ENCODE results near the gene TGFBI.

Gene TGFBI

GRCh38 chr5:136025900-136026299 is 2.9 kb upstream of the TGFBI start:
- in situ Hi-C loops (cut with MboI; ENCODE audit: low sequenced_read_pairs) = no loop called here

GRCh38 chr5:136026636-136027035 is 2.2 kb upstream of the TGFBI start:
- in situ Hi-C loops (cut with MboI; ENCODE audit: low sequenced_read_pairs) = no loop called here

GRCh38 chr5:136027311-136027710 is 1.5 kb upstream of the TGFBI start:
- in situ Hi-C loops (cut with MboI; ENCODE audit: low sequenced_read_pairs) = no loop called here

- in situ Hi-C loops (cut with MboI; ENCODE audit: low sequenced_read_pairs) = no loop called here
These were observed 698 bp upstream of the TGFBI start for GRCh38 chr5:136028090-136028489.

- in situ Hi-C loops (cut with MboI; ENCODE audit: low sequenced_read_pairs) = no loop called here
These were observed 1.5 kb downstream of the TGFBI start for GRCh38 chr5:136030252-136030651.

- in situ Hi-C loops (cut with MboI; ENCODE audit: low sequenced_read_pairs) = no loop called here
These were observed 2.3 kb downstream of the TGFBI start for GRCh38 chr5:136030956-136031611.

- in situ Hi-C loops (cut with MboI; ENCODE audit: low sequenced_read_pairs) = no loop called here
These were observed 2.9 kb downstream of the TGFBI start for GRCh38 chr5:136031711-136032110.

- in situ Hi-C loops (cut with MboI; ENCODE audit: low sequenced_read_pairs) = no loop called here
These were observed 3.8 kb downstream of the TGFBI start for GRCh38 chr5:136032564-136032963.

GRCh38 chr5:136033234-136033633 is 4.4 kb downstream of the TGFBI start:
- in situ Hi-C loops (cut with MboI; ENCODE audit: low sequenced_read_pairs) = no loop called here

GRCh38 chr5:136033848-136034247 is 5.1 kb downstream of the TGFBI start:
- in situ Hi-C loops (cut with MboI; ENCODE audit: low sequenced_read_pairs) = no loop called here

GRCh38 chr5:136034492-136034891 is 5.7 kb downstream of the TGFBI start:
- in situ Hi-C loops (cut with MboI; ENCODE audit: low sequenced_read_pairs) = no loop called here

- in situ Hi-C loops (cut with MboI; ENCODE audit: low sequenced_read_pairs) = no loop called here
These were observed 6.2 kb downstream of the TGFBI start for GRCh38 chr5:136034984-136035383.

GRCh38 chr5:136035837-136036236 is 7.0 kb downstream of the TGFBI start:
- in situ Hi-C loops (cut with MboI; ENCODE audit: low sequenced_read_pairs) = no loop called here

- in situ Hi-C loops (cut with MboI; ENCODE audit: low sequenced_read_pairs) = no loop called here
These were observed 7.6 kb downstream of the TGFBI start for GRCh38 chr5:136036293-136036911.

GRCh38 chr5:136037001-136037705 is 8.4 kb downstream of the TGFBI start:
- in situ Hi-C loops (cut with MboI; ENCODE audit: low sequenced_read_pairs) = no loop called here

- in situ Hi-C loops (cut with MboI; ENCODE audit: low sequenced_read_pairs) = no loop called here
These were observed 9.8 kb downstream of the TGFBI start for GRCh38 chr5:136038635-136039034.

GRCh38 chr5:136039202-136039601 is 10.4 kb downstream of the TGFBI start:
- in situ Hi-C loops (cut with MboI; ENCODE audit: low sequenced_read_pairs) = no loop called here

GRCh38 chr5:136040746-136041415 is 12.1 kb downstream of the TGFBI start:
- in situ Hi-C loops (cut with MboI; ENCODE audit: low sequenced_read_pairs) = no loop called here

GRCh38 chr5:136042156-136042555 is 13.4 kb downstream of the TGFBI start:
- in situ Hi-C loops (cut with MboI; ENCODE audit: low sequenced_read_pairs) = no loop called here

GRCh38 chr5:136042665-136043121 is 13.9 kb downstream of the TGFBI start:
- in situ Hi-C loops (cut with MboI; ENCODE audit: low sequenced_read_pairs) = no loop called here

- in situ Hi-C loops (cut with MboI; ENCODE audit: low sequenced_read_pairs) = no loop called here
These were observed 14.8 kb downstream of the TGFBI start for GRCh38 chr5:136043551-136043950.
